Measurements from ENCODE around the gene HASPIN. TPM values are rescaled to one million over a fixed set of nuclear protein-coding genes. Genes with fewer than 3 reads are reported as not detected.

Gene HASPIN
- polyA plus RNA-seq, 1 donor (not counting 4 experiments of a cell fraction or from before 2014, with no cell fraction given) = 3.5 TPM

DNA sequence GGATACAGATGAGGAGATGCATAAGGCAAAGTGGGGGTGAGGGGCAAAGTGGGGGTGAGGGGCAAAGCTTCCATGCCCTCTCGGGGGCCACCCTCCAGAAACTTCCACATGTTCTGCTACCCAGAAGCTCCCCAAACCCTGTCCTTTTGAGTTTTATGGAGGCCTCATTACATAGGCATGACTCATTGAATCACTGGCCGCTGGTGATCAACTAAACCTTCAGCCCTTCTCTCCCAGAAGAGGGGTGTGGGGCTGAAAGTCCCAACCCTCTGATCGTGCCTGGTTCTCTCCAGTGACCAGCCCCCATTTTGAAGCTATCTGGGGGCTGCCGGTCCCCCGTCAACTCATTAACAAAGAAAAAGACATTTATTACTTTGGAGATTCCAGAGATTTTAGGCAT is 49.8 kb downstream of the HASPIN start:
- no peak overlapping the region for H3K4me3 ChIP-seq (ENCODE audit: control insufficient read depth in 2 of 3, extremely low read depth in 1 of 3, insufficient read depth in 2 of 3, low read depth in 1 of 3, low read length in 3 of 3)
- no peak overlapping the region for H2AFZ ChIP-seq (ENCODE audit: control insufficient read depth, low read length)
- H3K27me3 ChIP-seq (ENCODE audit: control insufficient read depth, extremely low read depth, insufficient read depth, low read length) = no peaks in the 10 kb centered on the region
- no peak overlapping the region for H3K9ac ChIP-seq (ENCODE audit: control insufficient read depth, extremely low read depth, insufficient read depth, low read length)
- no peaks in the 10 kb centered on the region for H3K36me3 ChIP-seq (ENCODE audit: control insufficient read depth in 2 of 2, extremely low read depth in 1 of 2, insufficient read depth in 2 of 2, low read length in 2 of 2)
- H3K4me2 ChIP-seq (ENCODE audit: control insufficient read depth, extremely low read depth, insufficient read depth, low read depth, low read length) = no peak overlapping the region
- H3K4me1 ChIP-seq (ENCODE audit: control insufficient read depth, extremely low read depth, insufficient read depth, low read length) = no peaks in the 10 kb centered on the region
- no peaks in the 10 kb centered on the region for H3K9me3 ChIP-seq (ENCODE audit: control insufficient read depth, low read depth, low read length)
- dilution Hi-C loops (cut with MboI; ENCODE audit: extremely low pct_ligation_motif_present, low sequenced_read_pairs) = no loop called here
- TF ChIP-seq CTCF (optimal IDR thresholded peaks at IDR 0.05 in 1 of 3, IDR thresholded peaks at IDR 0.05 in 1 of 3, conservative IDR thresholded peaks at IDR 0.05 in 1 of 3; ENCODE audit: extremely low read depth in 1 of 3, insufficient read depth in 2 of 3, low read length in 3 of 3) (no peak), EZH2 (IDR thresholded peaks at IDR 0.05; ENCODE audit: low read length) (no peak)
- no peaks in the 10 kb centered on the region for H3K9me1 ChIP-seq (ENCODE audit: control insufficient read depth, extremely low read depth, insufficient read depth, low read length)
- no peak for DNase-seq (ENCODE audit: low read depth, low spot score)
- no peak overlapping the region for H3K27ac ChIP-seq (ENCODE audit: control insufficient read depth, insufficient read depth, low read length)
- FAIRE-seq = no peak
- no peaks in the 10 kb centered on the region for H4K20me1 ChIP-seq (ENCODE audit: control insufficient read depth, extremely low read depth, insufficient read depth, low read length)
- no peaks in the 10 kb centered on the region for H3K79me2 ChIP-seq (ENCODE audit: control insufficient read depth, insufficient read depth, low read length)

DNA sequence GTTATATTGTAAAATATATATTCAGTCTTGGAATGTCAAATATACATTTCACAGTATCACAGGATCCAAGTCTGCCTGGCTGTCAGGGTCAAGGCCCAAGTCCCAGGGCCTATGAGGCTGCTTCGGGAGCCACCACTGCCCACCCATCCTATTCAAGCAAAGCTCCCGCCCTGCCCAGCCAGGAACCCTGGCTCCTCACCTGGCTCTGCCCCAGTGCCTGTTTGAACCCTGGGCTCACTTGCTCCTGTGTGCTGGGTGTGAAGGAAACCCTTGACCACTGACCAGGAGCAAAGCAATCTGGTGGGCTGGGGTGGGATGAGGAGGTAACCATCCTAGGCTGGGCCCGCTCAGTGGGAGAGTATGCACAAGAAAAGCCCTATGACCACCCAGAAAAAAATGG is 50.3 kb downstream of the HASPIN start:
- Histone ChIP-seq H3K4me3 (ENCODE audit: control insufficient read depth in 2 of 3, extremely low read depth in 1 of 3, insufficient read depth in 2 of 3, low read depth in 1 of 3, low read length in 3 of 3) (no peak overlapping the region), H3K9ac (ENCODE audit: control insufficient read depth, extremely low read depth, insufficient read depth, low read length) (no peak overlapping the region), H3K27ac (ENCODE audit: control insufficient read depth, insufficient read depth, low read length) (no peak overlapping the region), H2AFZ (ENCODE audit: control insufficient read depth, low read length) (no peak overlapping the region), H3K4me1 (ENCODE audit: control insufficient read depth, extremely low read depth, insufficient read depth, low read length) (no peaks in the 10 kb centered on the region), H4K20me1 (ENCODE audit: control insufficient read depth, extremely low read depth, insufficient read depth, low read length) (no peaks in the 10 kb centered on the region), H3K4me2 (ENCODE audit: control insufficient read depth, extremely low read depth, insufficient read depth, low read depth, low read length) (no peak overlapping the region), H3K79me2 (ENCODE audit: control insufficient read depth, insufficient read depth, low read length) (no peaks in the 10 kb centered on the region), H3K9me3 (ENCODE audit: control insufficient read depth, low read depth, low read length) (no peaks in the 10 kb centered on the region), H3K27me3 (ENCODE audit: control insufficient read depth, extremely low read depth, insufficient read depth, low read length) (no peaks in the 10 kb centered on the region), H3K36me3 (ENCODE audit: control insufficient read depth in 2 of 2, extremely low read depth in 1 of 2, insufficient read depth in 2 of 2, low read length in 2 of 2) (no peaks in the 10 kb centered on the region), H3K9me1 (ENCODE audit: control insufficient read depth, extremely low read depth, insufficient read depth, low read length) (no peaks in the 10 kb centered on the region)
- TF ChIP-seq CTCF (optimal IDR thresholded peaks at IDR 0.05 in 1 of 3, IDR thresholded peaks at IDR 0.05 in 1 of 3, conservative IDR thresholded peaks at IDR 0.05 in 1 of 3; ENCODE audit: extremely low read depth in 1 of 3, insufficient read depth in 2 of 3, low read length in 3 of 3) (no peak), EZH2 (IDR thresholded peaks at IDR 0.05; ENCODE audit: low read length) (no peak)
- DNase-seq (ENCODE audit: low read depth, low spot score) (no peak), FAIRE-seq (no peak)
- dilution Hi-C loops (cut with MboI; ENCODE audit: extremely low pct_ligation_motif_present, low sequenced_read_pairs) = no loop called here

Other genes with a start within 250 kb of the HASPIN start
- not detected in 3 replicates for gene ASPA, start 247.9 kb upstream of the HASPIN start, polyA plus RNA-seq
- 5.8 to 16.6 TPM (median 9.4 TPM) in 3 replicates for gene TRPV3, start 166.1 kb upstream of the HASPIN start, polyA plus RNA-seq
- 1.3 to 2.2 TPM (median 1.5 TPM) in 3 replicates for gene TRPV1, start 114.5 kb upstream of the HASPIN start, polyA plus RNA-seq
- gene SHPK, start 87.7 kb upstream of the HASPIN start, polyA plus RNA-seq = 9.2 to 11.8 TPM (median 11.0 TPM) in 3 replicates
- 7.4 to 10.3 TPM (median 10.2 TPM) in 3 replicates for gene CTNS, start 87.1 kb upstream of the HASPIN start, polyA plus RNA-seq
- gene TAX1BP3, start 55.3 kb upstream of the HASPIN start, polyA plus RNA-seq = 105 to 197 TPM (median 126 TPM) in 3 replicates
- 35.4 to 47.4 TPM (median 36.6 TPM) in 3 replicates for gene EMC6, start 55.1 kb upstream of the HASPIN start, polyA plus RNA-seq
- gene P2RX5, start 27.7 kb upstream of the HASPIN start, polyA plus RNA-seq = 0.43 to 0.97 TPM (median 0.63 TPM) in 3 replicates
- gene ITGAE, start 77.3 kb downstream of the HASPIN start, polyA plus RNA-seq = 45.7 to 66.6 TPM (median 50.8 TPM) in 3 replicates
- 13.9 to 22.1 TPM (median 16.8 TPM) in 3 replicates for gene NCBP3, start 122.3 kb downstream of the HASPIN start, polyA plus RNA-seq
- gene CAMKK1, start 169.2 kb downstream of the HASPIN start, polyA plus RNA-seq = 1.8 to 2.6 TPM (median 2.5 TPM) in 3 replicates
- gene P2RX1, start 192.6 kb downstream of the HASPIN start, polyA plus RNA-seq = not detected in 3 replicates
- 0.13 to 0.46 TPM (median 0.21 TPM) in 3 replicates for gene ATP2A3, start 240.5 kb downstream of the HASPIN start, polyA plus RNA-seq